Neural progenitor cell (in vitro differentiated cells): Measurements from ENCODE around the gene CREB3L2. TPM values are rescaled to one million over a fixed set of nuclear protein-coding genes. Genes with fewer than 3 reads are reported as not detected.

Source experiments
- DNase-seq: peaks from one replicate; pipeline ENCODE4 v3.0.0-alpha.2; 2016; ENCODE audit warnings: low spot score
- H2AFZ ChIP-seq: fragments of 200-600 bp; sonication (generic); replicated peaks from 2 replicates; pipeline ENCODE4 v1.6.1; 2016; ENCODE audit warnings: antibody characterized with exemption
- H3F3A ChIP-seq: fragments of 200-600 bp; sonication (generic); 2 replicates; pipeline ENCODE4 v1.6.1; 2016; ENCODE audit warnings: antibody characterized with exemption, low read depth
- H3K27ac ChIP-seq: fragments of 200-600 bp; sonication (generic); 2 replicates; pipeline ENCODE4 v1.5.1; 2016; ENCODE audit warnings: mild to moderate bottlenecking
- H3K27me3 ChIP-seq: fragments of 200-600 bp; sonication (generic); 2 replicates; pipeline ENCODE4 v1.6.1; 2016; ENCODE audit warnings: mild to moderate bottlenecking, moderate library complexity
- H3K36me3 ChIP-seq: fragments of 200-600 bp; sonication (generic); 2 replicates; pipeline ENCODE4 v1.5.1; 2016
- H3K4me1 ChIP-seq: fragments of 200-600 bp; sonication (generic); 2 replicates; pipeline ENCODE4 v1.6.1; 2016; ENCODE audit warnings: mixed run types
- H3K4me2 ChIP-seq: fragments of 200-600 bp; sonication (generic); 2 replicates; pipeline ENCODE4 v1.6.1; 2016
- H3K4me3 ChIP-seq: fragments of 200-600 bp; sonication (generic); 2 replicates; pipeline ENCODE4 v1.5.1; 2016
- H3K79me2 ChIP-seq: fragments of 200-600 bp; sonication (generic); 2 replicates; pipeline ENCODE4 v1.6.1; 2016; ENCODE audit warnings: low read depth
- H3K9ac ChIP-seq: fragments of 200-600 bp; sonication (generic); 2 replicates; pipeline ENCODE4 v1.6.1; 2016
- H3K9me3 ChIP-seq: fragments of 200-600 bp; sonication (generic); 2 replicates; pipeline ENCODE4 v1.5.1; 2016; ENCODE audit warnings: low read depth
- H4K20me1 ChIP-seq: fragments of 200-600 bp; sonication (generic); 2 replicates; pipeline ENCODE4 v1.6.1; 2016; ENCODE audit warnings: low read depth
- H3K27ac Mint-ChIP-seq: 3 replicates; pipeline ENCODE4 v1.8.0; 2021; ENCODE audit warnings: mixed read lengths
- H3K27me3 Mint-ChIP-seq: 2 replicates; pipeline ENCODE4 v1.8.0; 2022; ENCODE audit warnings: low read depth, mild to moderate bottlenecking, inconsistent platforms, moderate library complexity, mixed read lengths; ENCODE audit not compliant: insufficient read depth
- H3K36me3 Mint-ChIP-seq: 3 replicates; pipeline ENCODE4 v1.8.0; 2021; ENCODE audit warnings: mixed read lengths
- H3K4me1 Mint-ChIP-seq: 3 replicates; pipeline ENCODE4 v1.8.0; 2021; ENCODE audit warnings: mixed read lengths
- H3K4me3 Mint-ChIP-seq: 3 replicates; pipeline ENCODE4 v1.8.0; 2021; ENCODE audit warnings: mild to moderate bottlenecking, moderate library complexity, mixed read lengths
- H3K9me3 Mint-ChIP-seq: 3 replicates; pipeline ENCODE4 v1.8.0; 2020; ENCODE audit warnings: mixed read lengths
- CTCF ChIP-seq: fragments of 200-600 bp; sonication (generic); IDR thresholded peaks from 2 replicates; pipeline ENCODE4 v1.5.1; 2017; ENCODE audit warnings: antibody characterized with exemption, mild to moderate bottlenecking
- EZH2 ChIP-seq: fragments of 200-600 bp; sonication (generic); IDR thresholded peaks from 2 replicates; pipeline ENCODE4 v1.6.1; 2017; ENCODE audit warnings: antibody characterized with exemption, mild to moderate bottlenecking, moderate library complexity
- EZH2phosphoT487 ChIP-seq: fragments of 200-600 bp; sonication (generic); IDR thresholded peaks from 2 replicates; pipeline ENCODE4 v1.6.1; 2017; ENCODE audit warnings: antibody characterized with exemption
- total RNA-seq: library from RNA; depleted of rRNA; stranded (reverse); fragments of >200 nt; gene quantifications from 2 replicates; pipeline ENCODE4 v1.2.3, GENCODE V29; 2015; ENCODE audit warnings: low replicate concordance

Gene CREB3L2
- total RNA-seq, 1 donor from 2014 or later: 9.9 TPM

GRCh38 chr7:137838706-137839315, 163.1 kb downstream of the CREB3L2 start:
- Mint-ChIP-seq H3K4me3 (no peak overlapping the region), H3K27me3 (peaks cover 3% of the 10 kb centered on the region), H3K4me1 (peaks cover 19% of the 10 kb centered on the region), H3K9me3 (no peaks in the 10 kb centered on the region), H3K36me3 (no peaks in the 10 kb centered on the region), H3K27ac (no peak overlapping the region)
- no peaks in the 10 kb centered on the region for H3K79me2 ChIP-seq
- no peaks in the 10 kb centered on the region for H3K27me3 ChIP-seq
- no peaks in the 10 kb centered on the region for H3K9me3 ChIP-seq
- no peak overlapping the region for H3K9ac ChIP-seq
- TF ChIP-seq CTCF: no peak
- TF ChIP-seq EZH2phosphoT487: no peak
- TF ChIP-seq EZH2: no peak
- H3F3A ChIP-seq: peaks cover 34% of the 10 kb centered on the region
- H3K4me2 ChIP-seq: peak overlapping the region; percentile 73
- H2AFZ ChIP-seq: no peak overlapping the region
- H3K4me1 ChIP-seq: peaks cover 35% of the 10 kb centered on the region
- H3K4me3 ChIP-seq: peak overlapping the region; percentile 5
- H3K27ac ChIP-seq: peak overlapping the region; percentile 17
- peak; percentile 55 for DNase-seq
- no peaks in the 10 kb centered on the region for H3K36me3 ChIP-seq
- no peaks in the 10 kb centered on the region for H4K20me1 ChIP-seq

DNA sequence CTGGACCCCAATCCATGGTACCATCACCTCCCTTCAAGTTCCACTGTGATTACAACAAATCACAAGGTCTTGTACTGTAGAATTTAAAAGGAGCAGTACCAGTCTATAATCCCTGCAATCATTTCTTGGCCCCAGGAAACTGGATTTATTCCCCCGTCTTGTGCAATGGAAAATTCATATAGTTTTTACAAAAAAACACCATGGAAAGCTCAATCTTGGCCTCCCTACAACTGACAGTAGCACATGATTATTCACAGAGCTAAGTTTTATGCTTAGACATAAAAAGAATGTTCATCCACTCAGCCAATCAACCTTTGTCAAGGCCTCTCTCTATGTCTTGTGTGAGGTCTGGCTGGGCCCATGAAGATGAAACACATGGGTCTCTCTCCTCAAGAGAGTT, 165.3 kb downstream of the CREB3L2 start:
- peaks cover 2% of the 10 kb centered on the region for H3K27me3 Mint-ChIP-seq
- peaks cover 12% of the 10 kb centered on the region for H3K9me3 Mint-ChIP-seq
- no peak overlapping the region for H3K27ac ChIP-seq
- peaks cover 32% of the 10 kb centered on the region for H3F3A ChIP-seq
- peaks cover 32% of the 10 kb centered on the region for H3K4me1 ChIP-seq
- H3K36me3 Mint-ChIP-seq: peaks cover 3% of the 10 kb centered on the region
- DNase-seq: no peak
- H3K79me2 ChIP-seq: no peaks in the 10 kb centered on the region
- H3K4me2 ChIP-seq: no peak overlapping the region
- H3K4me3 ChIP-seq: no peak overlapping the region
- no peak for TF ChIP-seq EZH2phosphoT487
- TF ChIP-seq EZH2: no peak
- TF ChIP-seq CTCF: no peak
- H2AFZ ChIP-seq: no peak overlapping the region
- no peak overlapping the region for H3K27ac Mint-ChIP-seq
- H4K20me1 ChIP-seq: no peaks in the 10 kb centered on the region
- peaks cover 12% of the 10 kb centered on the region for H3K9me3 ChIP-seq
- no peak overlapping the region for H3K4me3 Mint-ChIP-seq
- no peaks in the 10 kb centered on the region for H3K27me3 ChIP-seq
- H3K9ac ChIP-seq: no peak overlapping the region
- no peaks in the 10 kb centered on the region for H3K36me3 ChIP-seq
- H3K4me1 Mint-ChIP-seq: peaks cover 19% of the 10 kb centered on the region

GRCh38 chr7:137836113-137836509, 165.8 kb downstream of the CREB3L2 start:
- TF ChIP-seq EZH2phosphoT487: no peak
- no peak for TF ChIP-seq CTCF
- TF ChIP-seq EZH2: no peak
- no peaks in the 10 kb centered on the region for H4K20me1 ChIP-seq
- peaks cover 19% of the 10 kb centered on the region for H3K4me1 Mint-ChIP-seq
- H3K79me2 ChIP-seq: no peaks in the 10 kb centered on the region
- no peak overlapping the region for H3K4me2 ChIP-seq
- H3K27ac ChIP-seq: no peak overlapping the region
- H3K36me3 Mint-ChIP-seq: peaks cover 4% of the 10 kb centered on the region
- H3K9me3 Mint-ChIP-seq: peaks cover 16% of the 10 kb centered on the region
- peaks cover 2% of the 10 kb centered on the region for H3K27me3 Mint-ChIP-seq
- no peak overlapping the region for H3K4me3 Mint-ChIP-seq
- no peak for DNase-seq
- H3K36me3 ChIP-seq: no peaks in the 10 kb centered on the region
- no peak overlapping the region for H3K27ac Mint-ChIP-seq
- H3K9ac ChIP-seq: no peak overlapping the region
- peaks cover 12% of the 10 kb centered on the region for H3K9me3 ChIP-seq
- no peaks in the 10 kb centered on the region for H3K27me3 ChIP-seq
- H3F3A ChIP-seq: peaks cover 28% of the 10 kb centered on the region
- no peak overlapping the region for H2AFZ ChIP-seq
- no peak overlapping the region for H3K4me3 ChIP-seq
- peaks cover 28% of the 10 kb centered on the region for H3K4me1 ChIP-seq
